NCI-H524 treated with DMSO at 0.1 percent for 48 hours (cell line): ENCODE measurements around the gene MACROD2.

Experiments
- DNase-seq: peaks from one replicate; lab custom pipeline; 2025; lab: John Stamatoyannopoulos, UW

MACROD2 gene

DNA sequence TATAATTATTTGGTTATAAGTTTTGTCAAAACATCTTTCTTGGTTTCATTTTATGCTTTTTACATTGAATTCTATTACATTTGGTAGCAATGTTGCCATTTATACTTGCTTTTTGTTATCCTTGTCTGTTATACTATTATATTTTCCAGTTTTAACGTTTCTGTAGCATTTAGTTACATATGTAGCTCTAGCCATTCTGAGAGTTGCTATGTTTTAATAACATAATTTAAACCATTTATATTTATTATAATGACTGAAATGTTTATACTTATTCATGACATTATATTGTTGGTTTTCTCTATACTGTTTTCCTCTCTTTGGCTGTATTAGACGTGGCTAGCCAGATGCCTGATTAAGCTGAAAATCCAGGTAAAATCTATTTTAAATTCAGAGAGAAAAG, 594.1 kb downstream of the MACROD2 start:
- DNase-seq: no peak

GRCh38 chr20:14595051-14595450, 599.7 kb downstream of the MACROD2 start:
- no peak for DNase-seq

DNA sequence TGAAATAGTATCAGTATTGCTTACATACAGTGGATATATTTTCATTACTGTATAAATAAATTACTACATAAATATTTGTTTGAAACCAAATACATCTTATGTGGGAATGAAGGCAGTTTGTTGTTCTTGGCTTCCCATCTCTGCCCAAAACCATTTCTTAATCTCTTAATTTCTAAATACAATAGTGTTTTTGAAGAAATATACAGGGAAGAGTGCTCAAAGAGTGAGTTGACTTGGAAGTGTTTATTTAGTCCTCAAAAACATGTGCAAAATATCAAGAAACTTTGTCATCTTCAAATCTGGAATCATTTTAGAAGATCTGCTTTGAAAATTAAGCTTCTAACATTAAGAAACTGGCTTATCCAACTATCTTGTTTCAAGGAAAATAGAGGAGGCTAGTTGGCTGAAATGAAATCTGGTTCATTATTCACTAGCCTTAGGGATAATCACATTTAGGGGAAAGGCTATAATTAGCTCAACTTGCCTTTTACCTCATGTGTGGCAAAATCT, 601.9 kb downstream of the MACROD2 start:
- no peak for DNase-seq

DNA sequence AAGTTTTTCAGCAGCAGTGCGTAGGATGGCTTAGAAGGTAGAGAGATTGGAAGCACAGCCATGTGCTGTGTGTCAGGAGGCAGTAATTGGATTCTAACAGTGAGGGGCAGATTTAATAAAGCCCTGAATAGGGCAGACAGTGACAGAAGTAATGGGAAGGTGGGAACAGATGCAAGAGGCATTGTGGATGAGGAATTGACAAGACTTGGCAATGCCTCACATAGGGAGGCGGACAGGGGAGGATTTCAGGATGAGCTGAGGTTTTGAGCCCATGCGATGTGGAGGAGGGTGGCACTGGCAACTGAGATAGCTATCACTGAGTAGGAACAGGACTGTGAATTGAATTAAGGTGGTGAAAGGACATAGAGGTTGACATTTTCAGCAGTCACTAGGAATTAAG, 604.3 kb downstream of the MACROD2 start:
- DNase-seq: no peak

- DNase-seq: no peak
Measured at GRCh38 chr20:14600527-14600926, 605.2 kb downstream of the MACROD2 start.

- no peak for DNase-seq
Measured at GRCh38 chr20:14604143-14604542, 608.8 kb downstream of the MACROD2 start.

GRCh38 chr20:14609328-14610221, 614.3 kb downstream of the MACROD2 start:
- no peak for DNase-seq

DNA sequence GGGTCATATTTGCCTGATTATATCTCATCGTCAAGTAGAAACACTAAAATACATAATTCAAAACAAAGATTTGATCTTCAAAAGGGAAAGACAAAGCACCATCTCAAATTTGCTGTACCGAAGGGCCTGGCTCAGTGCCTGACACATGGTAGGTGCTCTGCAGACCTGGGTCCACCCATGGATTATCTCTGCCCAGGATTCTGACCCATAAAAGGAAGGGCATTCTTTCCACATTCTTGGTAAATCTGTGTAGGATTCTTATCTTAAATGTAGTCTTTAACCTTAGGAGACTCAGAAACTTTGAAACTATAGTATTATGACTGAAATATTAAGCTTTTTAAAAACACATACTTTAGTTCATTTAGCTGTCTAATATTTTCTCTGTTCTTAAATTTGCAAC, 616.2 kb downstream of the MACROD2 start:
- DNase-seq: no peak

DNA sequence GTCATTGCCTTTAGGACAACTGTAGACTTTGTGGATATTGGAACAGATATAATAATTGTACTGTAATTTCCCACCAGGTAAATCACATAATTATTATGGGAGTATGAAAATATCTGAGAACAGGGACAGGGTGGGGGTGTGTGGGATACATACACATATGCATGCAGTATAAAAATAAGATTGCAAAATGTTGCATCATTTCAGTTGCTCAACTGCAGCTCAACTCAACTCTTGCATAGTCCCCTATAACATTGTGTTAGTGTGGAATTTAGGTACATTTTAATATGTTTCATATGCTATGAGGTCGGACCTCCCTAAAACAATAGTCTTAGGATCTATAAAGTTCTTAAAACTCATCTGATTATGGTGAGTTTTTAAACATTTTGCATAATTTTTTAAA, 617.1 kb downstream of the MACROD2 start:
- no peak for DNase-seq

GRCh38 chr20:14616003-14616402, 620.7 kb downstream of the MACROD2 start:
- DNase-seq: no peak

DNA sequence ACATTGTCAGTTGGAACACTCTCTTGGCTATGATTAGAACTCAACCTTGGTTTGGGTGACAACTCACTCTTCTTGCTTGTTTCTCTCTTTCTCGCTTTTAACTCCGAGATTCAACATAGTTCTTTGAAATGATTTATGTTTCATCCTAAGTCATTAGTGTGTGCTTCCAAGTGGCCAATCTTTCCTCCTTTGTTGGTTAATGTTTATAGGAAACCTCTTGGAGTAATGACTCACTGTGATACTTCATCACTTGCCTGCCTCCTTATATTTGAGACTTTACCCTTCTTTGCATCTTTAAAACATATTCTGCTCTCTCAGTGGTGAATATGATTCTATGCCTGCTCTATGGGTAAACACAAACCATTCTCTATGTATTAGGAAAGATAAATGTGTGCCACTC, 621.8 kb downstream of the MACROD2 start:
- no peak for DNase-seq

DNA sequence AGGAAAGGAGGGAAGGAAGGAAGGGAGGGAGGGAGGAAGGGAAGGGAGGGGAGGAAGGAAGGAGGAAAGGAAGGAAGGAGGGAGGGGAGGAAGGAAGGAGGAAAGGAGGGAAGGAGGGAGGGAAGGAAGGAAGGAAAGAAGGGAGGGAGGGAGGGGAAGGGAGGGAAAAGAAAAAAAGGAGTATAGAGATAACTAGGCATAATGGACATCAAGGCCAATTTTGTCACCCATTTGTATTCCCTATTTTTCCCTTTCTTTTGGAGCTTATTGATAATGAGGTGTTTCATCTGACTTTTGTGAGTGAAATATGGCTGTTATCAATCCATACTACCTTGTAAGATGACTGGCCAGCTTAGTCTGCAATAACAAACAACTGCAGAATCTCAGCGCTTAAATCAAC, 624.1 kb downstream of the MACROD2 start:
- no peak for DNase-seq

DNA sequence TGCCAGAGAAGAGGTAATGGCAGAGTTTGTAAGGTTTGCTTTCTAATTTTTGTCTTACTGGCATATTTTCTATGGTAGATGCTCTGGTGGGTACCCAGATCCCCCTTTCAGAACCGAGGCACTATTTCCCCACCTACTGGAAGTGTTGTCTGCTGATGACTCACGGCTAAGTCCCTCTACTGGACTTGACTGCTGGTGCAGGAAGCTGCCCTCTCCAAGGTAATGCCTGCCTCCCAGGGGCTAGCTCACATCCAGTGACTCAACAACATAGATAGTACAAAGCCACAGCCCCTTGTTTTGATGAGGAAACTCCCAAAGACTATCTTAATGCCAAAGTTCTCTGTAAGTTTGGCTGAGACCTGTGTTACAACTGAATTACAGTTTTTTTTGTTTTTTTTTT, 627.5 kb downstream of the MACROD2 start:
- no peak for DNase-seq

DNA sequence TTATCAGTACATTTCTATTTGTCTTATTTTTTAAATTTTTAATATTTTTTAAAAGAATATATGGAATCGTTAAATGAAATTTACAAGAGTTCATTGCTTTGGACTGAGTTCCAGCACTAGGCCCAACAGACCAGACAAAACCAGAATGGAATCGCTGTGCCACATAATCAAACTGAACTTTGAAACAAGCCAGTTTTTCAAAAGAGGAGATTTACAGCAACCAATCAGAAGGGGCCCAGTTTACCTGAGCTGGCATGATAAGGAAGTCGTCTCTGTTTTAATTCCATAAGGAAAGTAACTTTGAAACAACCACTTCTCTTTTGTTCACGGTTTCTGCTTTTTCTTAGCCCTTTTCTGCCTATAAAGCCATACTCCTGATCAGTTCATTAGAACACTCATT, 635.7 kb downstream of the MACROD2 start:
- no peak for DNase-seq

DNA sequence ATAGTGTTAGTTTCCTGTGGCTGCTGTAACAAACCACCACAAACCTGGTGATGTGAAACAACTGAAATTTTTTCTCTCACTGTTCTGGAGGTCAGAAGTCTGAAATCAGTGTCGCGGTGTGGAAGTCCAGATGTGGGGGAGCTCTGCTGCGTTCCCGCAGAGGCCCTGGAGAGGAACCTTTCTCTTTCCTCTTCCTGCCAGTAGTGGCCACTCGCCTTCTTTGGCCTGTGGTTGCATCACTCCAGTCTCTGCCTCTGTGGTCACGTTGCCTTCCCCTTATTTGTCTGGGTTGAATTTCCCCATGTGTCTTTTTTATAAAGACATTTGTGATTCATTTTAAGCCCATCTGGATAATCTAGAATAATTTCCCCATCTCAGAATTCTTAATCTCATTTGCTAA, 637.6 kb downstream of the MACROD2 start:
- DNase-seq: no peak

GRCh38 chr20:14633507-14633906, 638.2 kb downstream of the MACROD2 start:
- DNase-seq: no peak

GRCh38 chr20:14634665-14635064, 639.3 kb downstream of the MACROD2 start:
- DNase-seq: no peak

DNA sequence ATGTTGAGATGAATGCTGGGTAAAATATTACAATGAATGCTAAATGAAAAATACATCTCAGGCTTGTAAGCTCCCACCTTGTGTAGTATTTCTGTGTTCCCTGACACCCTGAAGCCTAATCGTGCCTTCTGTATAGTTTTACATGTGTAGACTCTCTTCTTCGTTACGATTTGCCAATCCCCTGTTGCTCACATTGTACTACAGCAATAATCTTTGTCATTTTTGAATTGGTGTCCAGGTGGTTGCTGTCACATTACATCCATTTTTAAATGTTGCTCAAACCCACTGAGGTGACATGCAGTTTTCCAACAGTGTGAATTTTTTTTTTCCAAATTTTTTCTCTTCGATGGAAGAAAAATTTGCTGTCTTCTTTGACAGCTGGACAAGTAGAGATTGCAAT, 642.1 kb downstream of the MACROD2 start:
- DNase-seq: no peak

- peak; percentile 9 for DNase-seq
Measured at GRCh38 chr20:14643146-14643545, 647.8 kb downstream of the MACROD2 start.

- no peak for DNase-seq
Measured at GRCh38 chr20:14643556-14643955, 648.2 kb downstream of the MACROD2 start.

DNA sequence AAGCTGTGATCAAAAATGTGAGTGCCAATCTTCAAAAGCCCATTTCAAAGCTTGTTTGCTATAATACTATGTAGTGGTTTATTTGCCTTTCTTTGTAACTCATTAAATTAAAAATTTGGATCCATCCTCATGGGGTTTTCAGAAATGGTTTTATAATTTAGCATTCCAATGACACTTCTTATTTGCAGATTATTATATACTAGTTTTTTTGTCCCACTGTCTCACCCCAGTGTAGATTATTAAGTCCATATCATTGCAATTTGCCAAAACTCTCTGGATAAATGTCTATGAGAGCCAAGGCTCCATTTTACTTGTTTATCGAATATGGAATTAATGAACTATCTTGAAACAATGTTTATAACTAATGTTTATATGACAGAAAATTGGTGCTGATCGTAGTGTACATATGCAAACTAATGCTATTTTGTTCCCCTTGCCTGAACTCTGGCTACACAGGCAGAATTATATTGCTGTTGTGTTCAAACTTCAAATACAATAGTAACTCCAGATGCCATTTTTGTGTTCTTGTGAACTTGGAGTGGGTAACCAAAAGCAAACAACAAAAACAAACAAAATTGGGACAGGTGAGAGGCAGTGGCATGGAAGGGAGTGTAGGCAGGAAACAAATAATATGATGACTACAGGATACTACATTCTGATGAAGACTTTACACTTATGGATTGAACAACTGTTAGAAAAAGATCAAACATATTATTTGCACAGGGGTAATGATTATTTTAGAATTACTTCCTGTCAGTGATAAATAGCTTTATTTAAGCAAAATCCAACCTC, 649.2 kb downstream of the MACROD2 start:
- DNase-seq: no peak

GRCh38 chr20:14647016-14647415, 651.7 kb downstream of the MACROD2 start:
- no peak for DNase-seq

- DNase-seq: no peak
Measured at GRCh38 chr20:14649662-14650061, 654.3 kb downstream of the MACROD2 start.
